Measurements from ENCODE around the gene OR4D2.

The OR4D2 gene

DNA sequence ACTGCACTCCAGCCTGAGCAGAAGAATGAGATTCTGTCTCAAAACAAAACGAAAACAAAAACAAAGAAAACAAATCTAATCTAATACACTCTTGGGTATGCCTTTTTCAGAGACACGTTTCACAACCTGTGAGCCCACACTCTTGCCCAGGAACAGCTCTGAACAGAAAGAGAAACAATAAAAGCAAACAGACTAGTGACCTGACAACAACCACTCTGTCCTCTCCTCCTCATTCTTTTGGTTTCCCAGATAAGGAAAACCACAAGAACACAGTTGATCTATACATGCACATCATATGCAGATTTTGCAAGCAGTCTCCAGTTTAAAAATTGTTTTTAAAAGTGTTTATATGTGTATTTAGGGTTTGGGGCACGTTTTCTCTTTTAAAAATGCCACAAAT lies 51.0 kb downstream of the OR4D2 start:
- H3K4me3 ChIP-seq (ENCODE audit: severe bottlenecking), result no peak overlapping the region
- no peaks in the 10 kb centered on the region for H3K27me3 ChIP-seq (ENCODE audit: insufficient read depth, poor library complexity, severe bottlenecking)
- no peak for TF ChIP-seq CTCF (IDR thresholded peaks at IDR 0.05; ENCODE audit: poor library complexity, severe bottlenecking)
- H3K36me3 ChIP-seq (ENCODE audit: low read depth), result peaks cover 37% of the 10 kb centered on the region
- peaks cover 4% of the 10 kb centered on the region for H3K4me1 ChIP-seq (ENCODE audit: insufficient read depth, poor library complexity, severe bottlenecking)
- ATAC-seq (ENCODE audit: low read depth) (no peak), DNase-seq (ENCODE audit: low spot score) (no peak)
- H3K9me3 ChIP-seq (ENCODE audit: severe bottlenecking), result no peaks in the 10 kb centered on the region
- no peak overlapping the region for H3K27ac ChIP-seq (ENCODE audit: poor library complexity, severe bottlenecking)

DNA sequence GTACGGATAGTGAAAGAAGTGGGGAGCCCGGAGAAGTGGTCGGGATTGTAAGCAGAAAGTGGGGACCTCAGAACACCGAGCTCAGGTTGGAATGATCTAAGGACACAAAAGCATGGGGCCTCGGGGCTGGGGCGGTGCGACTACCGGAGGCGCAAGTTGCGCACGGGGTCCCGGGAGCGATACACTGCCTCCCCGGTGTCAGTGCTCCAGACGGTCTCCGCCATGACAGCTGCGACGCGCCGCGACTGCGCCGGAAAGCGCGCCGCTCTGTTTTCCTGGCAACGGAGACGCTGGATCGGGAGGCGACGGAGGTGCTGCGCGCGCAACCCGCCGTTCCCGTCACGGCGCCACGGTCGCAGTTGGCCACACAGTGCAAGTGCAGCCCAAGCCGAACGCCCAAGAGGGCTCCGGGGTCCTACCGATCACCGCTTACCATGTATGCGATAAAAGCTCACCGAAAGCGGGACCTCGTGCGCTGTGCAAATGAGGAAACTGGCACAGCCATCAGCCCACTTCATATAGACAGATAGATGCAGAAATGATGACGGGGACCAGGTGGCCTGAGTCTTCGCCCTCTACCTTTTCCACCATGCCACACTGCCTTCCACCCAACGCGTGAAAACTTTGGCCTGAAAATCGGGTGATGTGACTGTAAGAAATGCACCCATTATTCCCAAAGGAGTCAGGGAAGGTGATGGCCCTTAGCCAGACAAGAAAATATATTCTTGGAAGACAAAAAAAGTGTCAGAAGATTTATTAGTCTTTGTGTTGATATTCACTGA lies 52.4 kb downstream of the OR4D2 start, which contains the start of gene MKS1:
Gene MKS1, minus strand, starts transcription at position 249 of the 782 bp plus-strand sequence. Its CDS starts 25 bp downstream, at position 224.
- DNase-seq (ENCODE audit: low spot score) (peak; percentile 91), ATAC-seq (ENCODE audit: low read depth) (peak; percentile 98)
- peak; percentile 61 for TF ChIP-seq CTCF (IDR thresholded peaks at IDR 0.05; ENCODE audit: poor library complexity, severe bottlenecking)
- no peaks in the 10 kb centered on the region for H3K9me3 ChIP-seq (ENCODE audit: severe bottlenecking)
- H3K4me3 ChIP-seq (ENCODE audit: severe bottlenecking), result peak within 1 kb of the TSS; percentile 55
- H3K36me3 ChIP-seq (ENCODE audit: low read depth), result peaks cover 27% of the 10 kb centered on the region
- no peak within 1 kb of the TSS for H3K27ac ChIP-seq (ENCODE audit: poor library complexity, severe bottlenecking)
- H3K27me3 ChIP-seq (ENCODE audit: insufficient read depth, poor library complexity, severe bottlenecking), result no peaks in the 10 kb centered on the region
- peaks cover 13% of the 10 kb centered on the region for H3K4me1 ChIP-seq (ENCODE audit: insufficient read depth, poor library complexity, severe bottlenecking)

- TF ChIP-seq CTCF (IDR thresholded peaks at IDR 0.05; ENCODE audit: poor library complexity, severe bottlenecking), result no peak
- H3K36me3 ChIP-seq (ENCODE audit: low read depth), result peaks cover 24% of the 10 kb centered on the region
- ATAC-seq (ENCODE audit: low read depth) (no peak), DNase-seq (ENCODE audit: low spot score) (no peak)
- peaks cover 17% of the 10 kb centered on the region for H3K4me1 ChIP-seq (ENCODE audit: insufficient read depth, poor library complexity, severe bottlenecking)
- no peaks in the 10 kb centered on the region for H3K9me3 ChIP-seq (ENCODE audit: severe bottlenecking)
- no peaks in the 10 kb centered on the region for H3K27me3 ChIP-seq (ENCODE audit: insufficient read depth, poor library complexity, severe bottlenecking)
- H3K4me3 ChIP-seq (ENCODE audit: severe bottlenecking), result peak overlapping the region; percentile 55
- no peak overlapping the region for H3K27ac ChIP-seq (ENCODE audit: poor library complexity, severe bottlenecking)
These were observed 53.0 kb downstream of the OR4D2 start for GRCh38 chr17:58219789-58220183.
